WTC11 (cell line): ENCODE data around the gene TNFRSF19. TPM values are rescaled to one million over a fixed set of nuclear protein-coding genes. Genes with fewer than 3 reads are reported as not detected.

Source experiments
- ATAC-seq: fragments of 200-7000 bp; cut with Tn5 transposase; 2 replicates; pipeline ENCODE4 v1.10.0; 2021; ENCODE audit warnings: mild to moderate bottlenecking, moderate library complexity
- CTCF ChIA-PET: fragments of 300-600 bp; sonication (Branson Sonifier 250); formaldehyde crosslinking; loops from one replicate; lab custom pipeline; 2021; ENCODE audit warnings: antibody characterized with exemption; lab: Charles Lee
- POLR2A ChIA-PET: fragments of 350-600 bp; sonication (Branson Sonifier 250); formaldehyde crosslinking; loops from one replicate; lab custom pipeline; 2021; ENCODE audit warnings: antibody characterized with exemption; lab: Charles Lee
- DNase-seq: peaks from one replicate; pipeline ENCODE4 v3.0.0; 2021; ENCODE audit warnings: low spot score
- H3K27ac Mint-ChIP-seq: 2 replicates; pipeline ENCODE4 v1.8.0; 2021; ENCODE audit warnings: mixed read lengths
- H3K27me3 Mint-ChIP-seq: 2 replicates; pipeline ENCODE4 v1.8.0; 2021; ENCODE audit warnings: low read depth, mild to moderate bottlenecking, moderate library complexity, mixed read lengths
- H3K36me3 Mint-ChIP-seq: 2 replicates; pipeline ENCODE4 v1.8.0; 2021; ENCODE audit warnings: mixed read lengths
- H3K4me1 Mint-ChIP-seq: 2 replicates; pipeline ENCODE4 v1.8.0; 2022; ENCODE audit warnings: mixed read lengths
- H3K4me3 Mint-ChIP-seq: 2 replicates; pipeline ENCODE4 v1.8.0; 2021; ENCODE audit warnings: mild to moderate bottlenecking, moderate library complexity, mixed read lengths
- H3K9me3 Mint-ChIP-seq: 2 replicates; pipeline ENCODE4 v1.8.0; 2021; ENCODE audit warnings: mixed read lengths
- GRHL2 ChIP-seq: fragments of 250-450 bp; sonication (Bioruptor Pico); IDR thresholded peaks from 2 replicates; pipeline ENCODE4 v1.8.0; 2022; ENCODE audit warnings: mild to moderate bottlenecking, moderate library complexity; ENCODE audit not compliant: insufficient replicate concordance, severe bottlenecking
- MXD4 ChIP-seq: fragments of 250-450 bp; sonication (Bioruptor Pico); IDR thresholded peaks from 2 replicates; pipeline ENCODE4 v1.8.0; 2021; ENCODE audit warnings: mild to moderate bottlenecking, moderate library complexity, borderline replicate concordance
- NR1H2 ChIP-seq: sonication (generic); formaldehyde crosslinking; IDR thresholded peaks from 2 replicates; pipeline ENCODE4 v1.9.0; 2021; ENCODE audit warnings: mild to moderate bottlenecking, moderate library complexity, missing genetic modification reagents
- NR3C1 ChIP-seq: sonication (generic); formaldehyde crosslinking; conservative IDR thresholded peaks from 2 replicates; pipeline ENCODE4 v1.8.1; 2023; ENCODE audit warnings: low read depth, mild to moderate bottlenecking, missing genetic modification reagents
- PRRX2 ChIP-seq: fragments of 250-450 bp; sonication (Bioruptor Pico); IDR thresholded peaks from 2 replicates; pipeline ENCODE4 v1.8.0; 2021; ENCODE audit warnings: mild to moderate bottlenecking
- SMAD3 ChIP-seq: sonication (generic); formaldehyde crosslinking; IDR thresholded peaks from 2 replicates; pipeline ENCODE4 v1.8.0; 2022; ENCODE audit warnings: missing genetic modification reagents, mild to moderate bottlenecking, borderline replicate concordance
- ZBTB21 ChIP-seq: sonication (generic); formaldehyde crosslinking; IDR thresholded peaks from 2 replicates; pipeline ENCODE4 v1.8.1; 2023; ENCODE audit warnings: mild to moderate bottlenecking, missing genetic modification reagents, borderline replicate concordance
- ZNF232 ChIP-seq: sonication (generic); formaldehyde crosslinking; IDR thresholded peaks from 2 replicates; pipeline ENCODE4 v1.8.0; 2022; ENCODE audit warnings: mild to moderate bottlenecking, missing genetic modification reagents
- ZNF263 ChIP-seq: sonication (generic); formaldehyde crosslinking; IDR thresholded peaks from 2 replicates; pipeline ENCODE4 v1.8.1; 2022; ENCODE audit warnings: low read depth, mild to moderate bottlenecking, moderate library complexity, missing genetic modification reagents
- ZNF416 ChIP-seq: fragments of 250-450 bp; sonication (Bioruptor Pico); IDR thresholded peaks from 2 replicates; pipeline ENCODE4 v1.9.0; 2021; ENCODE audit warnings: mild to moderate bottlenecking, inconsistent platforms
- total RNA-seq: library from RNA; stranded (reverse); gene quantifications from 3 replicates; pipeline ENCODE4 v1.2.3, GENCODE V29; 2021
- TF ChIP-seq, protein P1 (sequence below): sonication (generic); formaldehyde crosslinking; IDR thresholded peaks from 2 replicates; pipeline ENCODE4 v1.8.0; 2022; ENCODE audit warnings: mild to moderate bottlenecking, missing genetic modification reagents
- TF ChIP-seq, protein P2 (sequence below): sonication (generic); formaldehyde crosslinking; IDR thresholded peaks from 2 replicates; pipeline ENCODE4 v1.8.0; 2022; ENCODE audit warnings: missing genetic modification reagents
- TF ChIP-seq, protein P3 (sequence below): fragments of 250-450 bp; sonication (Bioruptor Pico); IDR thresholded peaks from 2 replicates; pipeline ENCODE4 v1.8.0; 2021; ENCODE audit warnings: mild to moderate bottlenecking

The TNFRSF19 gene
- total RNA-seq, 1 experiment from 2014 or later: 0.20 TPM

DNA sequence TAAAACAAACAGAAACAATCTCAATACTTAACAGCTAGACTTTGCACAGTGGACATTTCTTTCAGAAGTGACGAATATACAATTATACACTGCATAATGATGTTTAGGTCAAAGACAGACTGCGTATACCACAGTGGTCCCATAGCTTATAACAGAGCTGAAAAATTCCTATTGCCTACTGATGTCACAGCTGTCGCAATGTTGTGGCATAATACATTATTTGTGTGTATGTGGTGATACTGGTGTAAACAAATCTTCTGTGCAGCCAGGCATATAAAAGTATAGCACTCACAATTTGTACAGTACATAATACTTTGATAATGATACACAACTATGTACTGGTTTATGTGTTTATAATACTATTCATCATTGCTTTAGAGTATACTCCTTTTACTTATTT is 116.7 kb downstream of the TNFRSF19 start (continued):
- TF ChIP-seq, protein P1, sequence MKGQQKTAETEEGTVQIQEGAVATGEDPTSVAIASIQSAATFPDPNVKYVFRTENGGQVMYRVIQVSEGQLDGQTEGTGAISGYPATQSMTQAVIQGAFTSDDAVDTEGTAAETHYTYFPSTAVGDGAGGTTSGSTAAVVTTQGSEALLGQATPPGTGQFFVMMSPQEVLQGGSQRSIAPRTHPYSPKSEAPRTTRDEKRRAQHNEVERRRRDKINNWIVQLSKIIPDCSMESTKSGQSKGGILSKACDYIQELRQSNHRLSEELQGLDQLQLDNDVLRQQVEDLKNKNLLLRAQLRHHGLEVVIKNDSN: no peak
- TF ChIP-seq, protein P2, sequence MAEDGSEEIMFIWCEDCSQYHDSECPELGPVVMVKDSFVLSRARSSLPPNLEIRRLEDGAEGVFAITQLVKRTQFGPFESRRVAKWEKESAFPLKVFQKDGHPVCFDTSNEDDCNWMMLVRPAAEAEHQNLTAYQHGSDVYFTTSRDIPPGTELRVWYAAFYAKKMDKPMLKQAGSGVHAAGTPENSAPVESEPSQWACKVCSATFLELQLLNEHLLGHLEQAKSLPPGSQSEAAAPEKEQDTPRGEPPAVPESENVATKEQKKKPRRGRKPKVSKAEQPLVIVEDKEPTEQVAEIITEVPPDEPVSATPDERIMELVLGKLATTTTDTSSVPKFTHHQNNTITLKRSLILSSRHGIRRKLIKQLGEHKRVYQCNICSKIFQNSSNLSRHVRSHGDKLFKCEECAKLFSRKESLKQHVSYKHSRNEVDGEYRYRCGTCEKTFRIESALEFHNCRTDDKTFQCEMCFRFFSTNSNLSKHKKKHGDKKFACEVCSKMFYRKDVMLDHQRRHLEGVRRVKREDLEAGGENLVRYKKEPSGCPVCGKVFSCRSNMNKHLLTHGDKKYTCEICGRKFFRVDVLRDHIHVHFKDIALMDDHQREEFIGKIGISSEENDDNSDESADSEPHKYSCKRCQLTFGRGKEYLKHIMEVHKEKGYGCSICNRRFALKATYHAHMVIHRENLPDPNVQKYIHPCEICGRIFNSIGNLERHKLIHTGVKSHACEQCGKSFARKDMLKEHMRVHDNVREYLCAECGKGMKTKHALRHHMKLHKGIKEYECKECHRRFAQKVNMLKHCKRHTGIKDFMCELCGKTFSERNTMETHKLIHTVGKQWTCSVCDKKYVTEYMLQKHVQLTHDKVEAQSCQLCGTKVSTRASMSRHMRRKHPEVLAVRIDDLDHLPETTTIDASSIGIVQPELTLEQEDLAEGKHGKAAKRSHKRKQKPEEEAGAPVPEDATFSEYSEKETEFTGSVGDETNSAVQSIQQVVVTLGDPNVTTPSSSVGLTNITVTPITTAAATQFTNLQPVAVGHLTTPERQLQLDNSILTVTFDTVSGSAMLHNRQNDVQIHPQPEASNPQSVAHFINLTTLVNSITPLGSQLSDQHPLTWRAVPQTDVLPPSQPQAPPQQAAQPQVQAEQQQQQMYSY: no peak
- TF ChIP-seq SMAD3 (CRISPR knock-in tag) (no peak), ZNF232 (CRISPR knock-in tag) (no peak), ZNF416 (CRISPR knock-in tag) (no peak)
- TF ChIP-seq, protein P3, sequence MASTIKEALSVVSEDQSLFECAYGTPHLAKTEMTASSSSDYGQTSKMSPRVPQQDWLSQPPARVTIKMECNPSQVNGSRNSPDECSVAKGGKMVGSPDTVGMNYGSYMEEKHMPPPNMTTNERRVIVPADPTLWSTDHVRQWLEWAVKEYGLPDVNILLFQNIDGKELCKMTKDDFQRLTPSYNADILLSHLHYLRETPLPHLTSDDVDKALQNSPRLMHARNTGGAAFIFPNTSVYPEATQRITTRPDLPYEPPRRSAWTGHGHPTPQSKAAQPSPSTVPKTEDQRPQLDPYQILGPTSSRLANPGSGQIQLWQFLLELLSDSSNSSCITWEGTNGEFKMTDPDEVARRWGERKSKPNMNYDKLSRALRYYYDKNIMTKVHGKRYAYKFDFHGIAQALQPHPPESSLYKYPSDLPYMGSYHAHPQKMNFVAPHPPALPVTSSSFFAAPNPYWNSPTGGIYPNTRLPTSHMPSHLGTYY (CRISPR knock-in tag): no peak

DNA sequence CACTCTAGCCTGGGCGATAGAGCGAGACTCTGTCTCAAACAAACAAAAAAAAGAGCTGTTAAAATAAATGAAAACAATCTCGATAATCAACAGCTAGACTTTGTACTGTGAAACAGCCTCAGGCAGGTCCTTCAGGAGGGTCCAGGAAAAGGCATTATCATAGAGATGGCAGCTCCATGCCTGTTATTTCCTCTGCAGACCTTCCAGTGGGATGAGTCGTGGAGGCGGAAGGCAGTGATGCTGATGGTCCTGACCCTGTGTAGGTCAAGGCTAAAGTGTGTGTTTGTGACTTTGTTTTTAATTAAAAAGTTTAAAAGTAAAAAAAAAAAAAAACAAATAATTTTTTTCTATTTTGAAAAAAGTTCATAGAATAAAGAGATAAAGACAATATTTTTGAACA is 117.4 kb downstream of the TNFRSF19 start:
- Mint-ChIP-seq H3K27me3 (no peaks in the 10 kb centered on the region; the same call in 1 of the 2 replicates), H3K4me1 (no peaks in the 10 kb centered on the region), H3K36me3 (peaks cover 31% of the 10 kb centered on the region), H3K9me3 (peaks cover 40% of the 10 kb centered on the region), H3K4me3 (no peak overlapping the region), H3K27ac (no peak overlapping the region)
- DNase-seq: no peak
- ChIA-PET CTCF (no interaction called here), POLR2A (interaction anchor here (1.2 kb wide), 1 partner anchor 17 kb away, joined by 3 read pairs; no protein-coding TSS in a partner anchor)
- TF ChIP-seq, protein P2: no peak
- TF ChIP-seq MXD4 (CRISPR knock-in tag) (no peak), SMAD3 (CRISPR knock-in tag) (no peak), NR3C1 (no peak), NR1H2 (no peak)
- ATAC-seq: no peak

DNA sequence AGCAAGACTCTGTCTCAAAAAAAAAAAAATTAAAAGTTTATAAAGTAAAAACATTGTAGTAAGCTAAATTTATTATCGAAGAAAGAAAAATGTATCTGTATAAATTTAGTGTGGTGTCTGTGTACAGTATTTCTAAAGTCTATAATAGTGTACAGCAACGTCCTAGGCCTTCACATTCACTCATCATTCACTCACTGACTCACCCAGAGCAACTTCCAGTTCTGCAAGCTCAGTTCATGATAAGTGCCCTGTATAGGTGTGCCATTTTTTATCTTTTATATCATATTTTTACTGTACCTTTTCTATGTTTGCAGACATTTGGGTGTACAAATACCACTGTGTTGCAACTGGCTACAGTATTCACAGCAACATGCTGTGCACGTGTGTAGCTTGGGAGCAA is 118.1 kb downstream of the TNFRSF19 start:
- Mint-ChIP-seq H3K36me3 (peaks cover 24% of the 10 kb centered on the region), H3K27me3 (no peaks in the 10 kb centered on the region; the same call in 1 of the 2 replicates), H3K27ac (no peak overlapping the region), H3K4me3 (no peak overlapping the region), H3K9me3 (peaks cover 33% of the 10 kb centered on the region), H3K4me1 (no peaks in the 10 kb centered on the region)
- no peak for ATAC-seq
- ChIA-PET CTCF (no interaction called here), POLR2A (interaction anchor here (1.2 kb wide), 1 partner anchor 16 kb away, joined by 3 read pairs; no protein-coding TSS in a partner anchor)
- DNase-seq: no peak
- TF ChIP-seq ZBTB21 (CRISPR knock-in tag): no peak
- TF ChIP-seq ZNF263 (CRISPR knock-in tag): no peak
- TF ChIP-seq GRHL2 (CRISPR knock-in tag): no peak
- no peak for TF ChIP-seq ZNF416 (CRISPR knock-in tag)
- TF ChIP-seq PRRX2 (CRISPR knock-in tag): no peak
